KMS-11 (cell line): Measurements from ENCODE around the gene GRIP1.

Experiments used
- H2AFZ ChIP-seq: fragments of 200-600 bp; sonication (generic); 2 replicates; pipeline ENCODE4 v1.6.1; 2016; ENCODE audit warnings: antibody characterized with exemption, mixed run types, low read depth
- H3K27ac ChIP-seq: fragments of 200-600 bp; sonication (generic); 2 replicates; pipeline ENCODE4 v1.6.1; 2016; ENCODE audit warnings: mild to moderate bottlenecking, mixed run types
- H3K27me3 ChIP-seq: fragments of 200-600 bp; sonication (generic); 2 replicates; pipeline ENCODE4 v1.6.1; 2017; ENCODE audit warnings: mild to moderate bottlenecking, low read depth, mixed run types, moderate library complexity; ENCODE audit not compliant: insufficient read depth
- H3K36me3 ChIP-seq: fragments of 200-600 bp; sonication (generic); 2 replicates; pipeline ENCODE4 v1.6.1; 2017; ENCODE audit warnings: mild to moderate bottlenecking, mixed run types; ENCODE audit not compliant: insufficient read depth
- H3K4me1 ChIP-seq: fragments of 200-600 bp; sonication (generic); 2 replicates; pipeline ENCODE4 v1.6.1; 2016; ENCODE audit warnings: mild to moderate bottlenecking, low read depth, mixed run types; ENCODE audit not compliant: poor library complexity, severe bottlenecking
- H3K4me2 ChIP-seq: fragments of 200-600 bp; sonication (generic); 2 replicates; pipeline ENCODE4 v1.7.0; 2016; ENCODE audit warnings: mild to moderate bottlenecking, mixed run types
- H3K4me3 ChIP-seq: fragments of 200-600 bp; sonication (generic); IDR thresholded peaks from 2 replicates; pipeline ENCODE4 v1.6.1; 2017; ENCODE audit warnings: low read depth, low read length, mixed read lengths; ENCODE audit not compliant: insufficient read depth
- H3K79me2 ChIP-seq: fragments of 200-600 bp; sonication (generic); 2 replicates; pipeline ENCODE4 v1.6.1; 2016; ENCODE audit warnings: low read depth, mixed run types; ENCODE audit not compliant: insufficient read depth
- H3K9ac ChIP-seq: fragments of 200-600 bp; sonication (generic); 2 replicates; pipeline ENCODE4 v1.6.1; 2016; ENCODE audit warnings: mild to moderate bottlenecking, mixed run types
- H4K20me1 ChIP-seq: fragments of 200-600 bp; sonication (generic); 2 replicates; pipeline ENCODE4 v1.6.1; 2016; ENCODE audit warnings: mild to moderate bottlenecking, mixed run types; ENCODE audit not compliant: insufficient read depth
- CTCF ChIP-seq: fragments of 200-600 bp; sonication (generic); conservative IDR thresholded peaks from 2 replicates; pipeline ENCODE4 v1.6.1; 2017; ENCODE audit warnings: low read depth, mild to moderate bottlenecking, antibody characterized with exemption, low read length, moderate library complexity, mixed read lengths

Gene GRIP1

GRCh38 chr12:66335746-66336145, 343.1 kb downstream of the GRIP1 start:
- no peak overlapping the region for H3K4me3 ChIP-seq
- H3K27ac ChIP-seq: no peak overlapping the region
- no peak overlapping the region for H3K9ac ChIP-seq
- H2AFZ ChIP-seq: no peak overlapping the region
- TF ChIP-seq CTCF: no peak
- H3K4me2 ChIP-seq: no peak overlapping the region
- H4K20me1 ChIP-seq: no peaks in the 10 kb centered on the region
- no peaks in the 10 kb centered on the region; the same call in 1 of the 2 replicates for H3K27me3 ChIP-seq
- no peaks in the 10 kb centered on the region for H3K36me3 ChIP-seq
- no peaks in the 10 kb centered on the region for H3K79me2 ChIP-seq
- H3K4me1 ChIP-seq: no peaks in the 10 kb centered on the region

- Histone ChIP-seq H3K9ac (no peak overlapping the region), H3K4me1 (no peaks in the 10 kb centered on the region), H4K20me1 (no peaks in the 10 kb centered on the region), H3K27ac (no peak overlapping the region), H3K36me3 (no peaks in the 10 kb centered on the region), H3K4me3 (no peak overlapping the region), H2AFZ (no peak overlapping the region), H3K79me2 (no peaks in the 10 kb centered on the region), H3K4me2 (no peak overlapping the region), H3K27me3 (no peaks in the 10 kb centered on the region)
- TF ChIP-seq CTCF: no peak
Observed at GRCh38 chr12:66331814-66332213, 347.1 kb downstream of the GRIP1 start.

GRCh38 chr12:66331016-66331415, 347.9 kb downstream of the GRIP1 start:
- Histone ChIP-seq H3K36me3 (no peaks in the 10 kb centered on the region), H3K9ac (no peak overlapping the region), H3K4me2 (no peak overlapping the region), H2AFZ (no peak overlapping the region), H3K27ac (no peak overlapping the region), H3K79me2 (no peaks in the 10 kb centered on the region), H3K4me1 (no peaks in the 10 kb centered on the region), H3K4me3 (no peak overlapping the region), H3K27me3 (no peaks in the 10 kb centered on the region), H4K20me1 (no peaks in the 10 kb centered on the region)
- TF ChIP-seq CTCF: no peak

GRCh38 chr12:66329941-66330340, 348.9 kb downstream of the GRIP1 start:
- Histone ChIP-seq H3K79me2 (no peaks in the 10 kb centered on the region), H2AFZ (no peak overlapping the region), H3K4me3 (no peak overlapping the region), H3K27ac (no peak overlapping the region), H3K4me1 (no peaks in the 10 kb centered on the region), H3K9ac (no peak overlapping the region), H3K36me3 (no peaks in the 10 kb centered on the region), H3K4me2 (no peak overlapping the region), H4K20me1 (no peaks in the 10 kb centered on the region), H3K27me3 (no peaks in the 10 kb centered on the region)
- TF ChIP-seq CTCF: no peak
